Activated CD4-positive, alpha-beta T cell treated with anti-CD3 and anti-CD28 coated beads, Interleukin-2, amount 10 ng/mL, durations not matched to agents 7 days and 5 days (primary cell): Measurements from ENCODE around the gene GCN1. TPM values are rescaled to one million over a fixed set of nuclear protein-coding genes. Genes with fewer than 3 reads are reported as not detected.

ENCODE experiments used
- CTCF ChIA-PET: fragments of 350-600 bp; sonication (Branson Sonifier 250); formaldehyde crosslinking; loops from one replicate; lab custom pipeline; 2021; ENCODE audit warnings: antibody characterized with exemption; lab: Charles Lee
- POLR2A ChIA-PET: fragments of 350-600 bp; sonication (Branson Sonifier 250); formaldehyde crosslinking; loops from one replicate; lab custom pipeline; 2021; ENCODE audit warnings: antibody characterized with exemption; lab: Charles Lee
- DNase-seq: peaks from one replicate; pipeline ENCODE4 v3.0.0-alpha.2; 2020
- H3K27ac Mint-ChIP-seq: one replicate; pipeline ENCODE4 v1.8.0; 2021; ENCODE audit warnings: mild to moderate bottlenecking, moderate library complexity, mixed read lengths
- H3K27me3 Mint-ChIP-seq: one replicate; pipeline ENCODE4 v1.8.0; 2021; ENCODE audit warnings: mixed read lengths
- H3K36me3 Mint-ChIP-seq: one replicate; pipeline ENCODE4 v1.8.0; 2021; ENCODE audit warnings: low read depth, mixed read lengths
- H3K4me1 Mint-ChIP-seq: one replicate; pipeline ENCODE4 v1.8.0; 2021; ENCODE audit warnings: mixed read lengths
- H3K4me3 Mint-ChIP-seq: one replicate; pipeline ENCODE4 v1.8.0; 2021; ENCODE audit warnings: mild to moderate bottlenecking, moderate library complexity, mixed read lengths
- H3K9me3 Mint-ChIP-seq: one replicate; pipeline ENCODE4 v1.8.0; 2021; ENCODE audit warnings: mixed read lengths
- microRNA-seq: library from miRNA; unstranded; fragments of <30 nt; microRNA quantifications from one replicate; pipeline ENCODE4 v1.2.0, GENCODE V29; 2021; ENCODE audit warnings: borderline microRNAs expressed, borderline replicate concordance
- total RNA-seq, 2 experiments: library from RNA; stranded (reverse); gene quantifications; one replicate each; pipeline ENCODE4 v1.2.3, GENCODE V29; 2021

The GCN1 gene
- total RNA-seq, 2 experiments from 2014 or later = 90.2 to 95.5 TPM

DNA sequence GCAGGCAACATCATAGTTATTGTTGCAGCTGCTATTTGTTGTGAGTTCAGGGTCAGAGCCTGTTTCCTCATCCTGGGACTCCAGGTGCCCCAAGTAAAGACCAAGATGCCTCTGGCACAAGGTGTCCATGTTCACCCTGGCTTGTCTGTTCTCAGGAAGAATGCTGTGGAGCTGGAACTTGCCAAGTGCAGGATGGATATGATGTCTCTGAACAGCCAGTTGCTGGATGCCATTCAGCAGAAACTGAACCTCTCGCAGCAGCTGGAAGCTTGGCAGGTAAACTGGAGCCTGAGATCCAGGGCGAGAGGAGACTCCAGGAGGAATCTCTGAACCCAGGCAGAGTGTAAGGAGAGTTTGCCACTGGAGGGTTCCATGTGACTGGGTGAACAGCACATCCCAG lies 104.7 kb downstream of the GCN1 start:
- H3K4me3 Mint-ChIP-seq = no peak overlapping the region
- H3K36me3 Mint-ChIP-seq = peaks cover 15% of the 10 kb centered on the region
- POLR2A ChIA-PET = no interaction called here
- no peaks in the 10 kb centered on the region for H3K27me3 Mint-ChIP-seq
- no peak overlapping the region for H3K27ac Mint-ChIP-seq
- peaks cover 32% of the 10 kb centered on the region for H3K4me1 Mint-ChIP-seq
- no peak for DNase-seq
- CTCF ChIA-PET = interaction anchor here (1.4 kb wide), 1 partner anchor 12 kb away, joined by 4 read pairs; no protein-coding TSS in a partner anchor
- no peaks in the 10 kb centered on the region for H3K9me3 Mint-ChIP-seq

GRCh38 chr12:120089105-120089504 lies 105.4 kb downstream of the GCN1 start:
- Mint-ChIP-seq H3K4me3 (no peak overlapping the region), H3K36me3 (peaks cover 21% of the 10 kb centered on the region), H3K27ac (no peak overlapping the region), H3K4me1 (peaks cover 39% of the 10 kb centered on the region), H3K27me3 (no peaks in the 10 kb centered on the region), H3K9me3 (no peaks in the 10 kb centered on the region)
- CTCF ChIA-PET = interaction anchor here (1.4 kb wide), 1 partner anchor 11 kb away, joined by 4 read pairs; no protein-coding TSS in a partner anchor
- DNase-seq = no peak
- POLR2A ChIA-PET = no interaction called here

- Mint-ChIP-seq H3K27ac (peak overlapping the region; percentile 82), H3K4me3 (peak overlapping the region; percentile 62), H3K27me3 (no peaks in the 10 kb centered on the region), H3K4me1 (peaks cover 40% of the 10 kb centered on the region), H3K36me3 (peaks cover 33% of the 10 kb centered on the region), H3K9me3 (no peaks in the 10 kb centered on the region)
- ChIA-PET POLR2A (interaction anchor here (0.6 to 1.2 kb wide), 6 partner anchors 31 to 114 kb away, joined by 3 to 6 read pairs (median 4); partner anchors contain the start of genes BICDL1 and RPLP0), CTCF (interaction anchor here (0.6 to 2.0 kb wide), 35 partner anchors 9 to 419 kb away, joined by 3 to 20 read pairs (median 4); partner anchors contain the start of genes BICDL1, PRKAB1, PXN and RAB35)
- peak; percentile 100 for DNase-seq
Measured at GRCh38 chr12:120086801-120087621, 107.5 kb downstream of the GCN1 start.

DNA sequence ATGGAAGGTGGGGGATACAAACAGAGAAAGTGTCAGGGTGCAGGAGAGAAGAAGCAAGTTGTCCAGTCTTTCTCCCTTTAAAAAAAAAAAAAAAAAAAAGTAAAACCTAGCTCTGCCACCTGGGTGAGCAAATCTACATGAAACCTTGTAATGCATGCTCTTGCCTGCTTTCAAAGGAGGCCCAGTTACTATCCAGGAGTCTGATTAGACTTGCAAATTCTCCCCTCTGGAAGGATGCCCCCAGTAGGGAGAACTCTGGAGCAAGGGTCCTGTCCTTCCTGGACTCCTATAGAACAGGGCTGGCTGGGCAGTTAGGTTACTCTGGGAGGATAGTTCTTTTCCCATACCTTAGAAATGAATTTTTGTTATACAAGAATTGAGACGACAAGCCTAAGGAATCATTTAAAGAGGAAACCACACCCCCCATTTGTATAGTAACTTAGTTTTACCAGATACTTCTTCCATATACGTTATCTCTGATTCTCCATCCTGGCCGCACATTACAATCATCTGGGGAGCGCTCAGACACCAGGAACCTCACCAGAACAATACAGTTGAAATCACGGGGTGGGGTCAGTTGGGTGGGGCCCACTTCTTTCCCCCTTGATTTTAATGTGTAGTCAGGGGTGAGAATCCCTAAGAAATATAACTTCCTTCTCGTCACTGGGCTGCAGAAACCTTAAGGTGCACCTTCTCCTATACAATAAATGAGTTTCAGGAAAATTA lies 108.4 kb downstream of the GCN1 start:
- Mint-ChIP-seq H3K4me3 (no peak overlapping the region), H3K9me3 (no peaks in the 10 kb centered on the region), H3K27ac (no peak overlapping the region), H3K4me1 (peaks cover 40% of the 10 kb centered on the region), H3K27me3 (no peaks in the 10 kb centered on the region), H3K36me3 (peaks cover 36% of the 10 kb centered on the region)
- ChIA-PET CTCF (interaction anchor here (0.6 to 2.0 kb wide), 12 partner anchors 8 to 142 kb away, joined by 3 to 20 read pairs (median 9); partner anchors contain the start of genes BICDL1 and RAB35), POLR2A (interaction anchor here (0.9 to 1.2 kb wide), 4 partner anchors 31 to 115 kb away, joined by 3 to 6 read pairs (median 4); partner anchors contain the start of genes BICDL1 and RPLP0)
- DNase-seq = no peak

DNA sequence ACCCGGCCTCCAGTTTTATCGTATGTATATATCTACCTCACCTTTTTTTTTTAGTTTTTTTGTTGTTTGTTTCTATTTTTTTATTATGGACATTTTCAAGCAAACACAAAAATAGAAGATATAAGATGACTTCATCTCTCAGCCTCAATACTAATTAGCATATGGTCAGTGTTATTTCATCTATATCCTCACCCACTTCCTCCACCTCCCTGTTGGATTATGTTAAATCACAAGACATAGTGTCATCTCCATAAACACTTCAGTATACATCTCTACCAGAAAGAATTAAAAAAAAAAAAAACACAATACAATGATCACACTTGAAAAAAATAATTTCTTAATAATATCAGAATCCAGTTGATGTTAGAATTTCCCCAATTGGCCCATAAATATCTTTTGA lies 112.9 kb downstream of the GCN1 start:
- no peak overlapping the region for H3K27ac Mint-ChIP-seq

DNA sequence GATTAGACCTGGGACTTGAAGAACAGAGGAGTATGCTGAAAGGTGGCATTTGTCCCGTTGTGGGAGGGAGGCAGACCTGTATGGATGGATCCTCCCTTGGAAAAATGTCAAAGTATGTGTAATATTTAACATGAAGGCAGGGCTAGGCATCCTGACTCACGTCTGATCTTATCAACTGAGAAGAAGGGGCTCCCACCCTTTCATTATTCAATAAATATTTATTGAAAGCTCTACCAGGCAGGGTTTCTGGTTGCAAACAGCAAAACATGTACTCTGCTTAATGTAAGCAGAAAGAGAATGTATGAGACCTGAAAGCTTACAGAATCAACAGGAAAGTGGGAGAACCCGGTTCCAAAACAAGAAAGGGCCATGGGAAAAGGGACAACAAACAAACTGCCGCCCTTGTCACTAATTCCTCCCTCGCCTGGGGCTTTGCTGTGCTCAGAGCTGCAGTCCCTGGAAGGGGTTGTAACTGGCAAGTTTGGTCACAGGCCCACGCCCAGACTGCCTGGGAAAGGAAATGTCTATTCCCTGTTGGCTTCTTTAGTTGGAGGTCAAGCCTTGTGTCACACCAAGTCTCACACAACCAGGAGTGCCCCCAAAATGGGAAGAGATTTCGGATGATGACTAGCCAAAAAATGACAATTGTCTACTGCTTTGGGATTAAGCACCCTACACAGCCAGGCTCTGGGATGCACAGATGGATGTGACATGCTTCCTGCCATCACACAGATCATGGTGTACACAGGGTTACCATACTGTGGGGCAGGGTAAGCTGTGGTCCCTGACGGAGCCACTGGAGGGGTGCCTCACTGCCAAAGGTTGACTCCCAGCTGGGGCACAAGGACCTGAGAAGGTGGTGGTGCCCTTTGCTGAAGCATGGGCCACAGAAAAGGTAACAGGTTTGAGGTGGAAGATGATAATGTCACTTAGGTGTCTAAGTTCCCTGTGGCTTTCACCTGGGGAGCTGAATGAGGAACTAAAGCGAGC lies 114.8 kb downstream of the GCN1 start:
- Mint-ChIP-seq H3K27ac (peak overlapping the region; percentile 79), H3K27me3 (no peaks in the 10 kb centered on the region), H3K36me3 (peaks cover 41% of the 10 kb centered on the region), H3K9me3 (no peaks in the 10 kb centered on the region), H3K4me3 (no peak overlapping the region), H3K4me1 (peaks cover 27% of the 10 kb centered on the region)
- CTCF ChIA-PET = interaction anchor here (2.3 kb wide), 1 partner anchor 72 kb away, joined by 5 read pairs; no protein-coding TSS in a partner anchor
- POLR2A ChIA-PET = interaction anchor here (0.6 kb wide), 1 partner anchor 91 kb away, joined by 3 read pairs; no protein-coding TSS in a partner anchor
- DNase-seq = no peak

More for the DNA sequence above, 112.9 kb downstream of the GCN1 start:
- POLR2A ChIA-PET = no interaction called here
- Mint-ChIP-seq H3K4me1 (peaks cover 34% of the 10 kb centered on the region), H3K27me3 (no peaks in the 10 kb centered on the region), H3K4me3 (no peak overlapping the region), H3K36me3 (peaks cover 37% of the 10 kb centered on the region), H3K9me3 (no peaks in the 10 kb centered on the region)
- no peak for DNase-seq
- CTCF ChIA-PET = interaction anchor here (0.6 to 0.9 kb wide), 2 partner anchors 10 to 80 kb away, joined by 3 read pairs; no protein-coding TSS in a partner anchor

DNA sequence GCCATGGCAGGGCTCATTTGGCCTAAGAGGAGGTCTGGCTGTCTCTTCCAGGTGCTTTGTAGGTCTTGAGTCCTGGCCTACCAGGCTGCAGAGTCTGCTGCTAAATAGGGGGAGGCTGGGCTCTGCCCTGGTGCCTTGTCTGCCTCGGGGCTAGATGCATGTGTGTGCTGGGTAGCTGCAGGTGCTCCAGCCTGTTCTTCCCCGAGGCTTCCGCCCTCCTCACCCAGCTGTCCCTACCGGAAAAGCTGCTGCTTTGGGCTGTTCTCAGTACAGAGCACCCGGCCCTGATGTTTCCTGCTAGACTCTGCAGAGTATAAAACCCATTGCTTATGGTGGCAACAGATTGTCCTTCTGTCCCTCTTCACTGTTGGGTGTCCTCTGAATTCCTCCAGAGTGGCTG lies 115.6 kb downstream of the GCN1 start:
- peak; percentile 22 for DNase-seq

DNA sequence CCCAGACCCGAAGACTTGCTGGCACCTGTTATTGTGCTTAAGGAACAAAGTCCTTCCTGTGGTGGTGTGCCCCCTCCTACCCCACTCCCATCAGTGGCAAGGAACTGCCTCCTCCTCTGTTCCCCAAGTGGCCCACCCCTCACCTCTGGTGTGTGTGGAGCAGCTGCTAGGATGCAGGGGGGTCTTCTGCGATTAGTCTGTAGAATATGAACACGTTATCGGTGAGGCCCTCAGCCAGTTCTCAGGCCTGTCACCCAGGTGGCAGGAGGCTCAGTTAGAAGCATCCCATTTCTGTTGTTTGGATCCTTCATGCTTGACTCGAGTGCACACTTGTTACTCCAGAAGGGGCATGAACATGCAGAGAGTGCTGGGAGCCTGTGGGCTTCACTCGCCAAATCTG lies 117.3 kb downstream of the GCN1 start:
- ChIA-PET POLR2A (no interaction called here), CTCF (interaction anchor here (1.5 kb wide), 1 partner anchor 12 kb away, joined by 4 read pairs; no protein-coding TSS in a partner anchor)
- Mint-ChIP-seq H3K4me3 (no peak overlapping the region), H3K9me3 (no peaks in the 10 kb centered on the region), H3K27me3 (no peaks in the 10 kb centered on the region), H3K27ac (no peak overlapping the region), H3K4me1 (peaks cover 30% of the 10 kb centered on the region), H3K36me3 (peaks cover 45% of the 10 kb centered on the region)
- DNase-seq = no peak

More for the DNA sequence above, 115.6 kb downstream of the GCN1 start:
- POLR2A ChIA-PET = no interaction called here
- no peaks in the 10 kb centered on the region for H3K27me3 Mint-ChIP-seq
- H3K4me1 Mint-ChIP-seq = peaks cover 28% of the 10 kb centered on the region
- H3K4me3 Mint-ChIP-seq = no peak overlapping the region
- peak overlapping the region; percentile 79 for H3K27ac Mint-ChIP-seq
- no peaks in the 10 kb centered on the region for H3K9me3 Mint-ChIP-seq
- CTCF ChIA-PET = interaction anchor here (1.0 to 2.3 kb wide), 4 partner anchors 8 to 72 kb away, joined by 4 to 9 read pairs (median 4); no protein-coding TSS in a partner anchor
- peaks cover 40% of the 10 kb centered on the region for H3K36me3 Mint-ChIP-seq

Small RNAs within 50 kb of the gene (microRNA-seq; reads per million reads assigned to microRNA genes)
- not detected for gene MIR4498

Other genes starting within 250 kb of the GCN1 start
- 10 to 100 TPM; 51.2 to 65.9 TPM for gene BICDL1, start 205.5 kb downstream of the GCN1 start, total RNA-seq
- 10 to 100 TPM; 76.5 TPM for gene RAB35, start 78.0 kb downstream of the GCN1 start, total RNA-seq
- gene RPLP0, start 6.4 kb upstream of the GCN1 start, total RNA-seq = 1,000 to 10,000 TPM; 1,972 to 2,164 TPM
- 100 to 1,000 TPM; 201 to 236 TPM for gene PXN, start 71.0 kb upstream of the GCN1 start, total RNA-seq
- 1,000 to 10,000 TPM; 1,162 to 3,350 TPM for gene RNU4-2, start 97.2 kb upstream of the GCN1 start, total RNA-seq
- gene RNU4-1, start 98.5 kb upstream of the GCN1 start, total RNA-seq = 1,000 to 10,000 TPM in 1 of 2 experiments, 100 to 1,000 TPM in 1; 672 to 1,846 TPM
- gene SIRT4, start 107.6 kb upstream of the GCN1 start, total RNA-seq = 1 to 10 TPM in 1 of 2 experiments, under 1 TPM in 1; 0.94 to 1.8 TPM
- not detected for gene PLA2G1B, start 133.1 kb upstream of the GCN1 start, total RNA-seq
- gene MSI1, start 174.4 kb upstream of the GCN1 start, total RNA-seq = not detected
- 100 to 1,000 TPM; 323 to 355 TPM for gene COX6A1, start 243.4 kb upstream of the GCN1 start, total RNA-seq